K562 (cell line): ENCODE measurements around the gene SH3GL3. TPM values are rescaled to one million over a fixed set of nuclear protein-coding genes. Genes with fewer than 3 reads are reported as not detected.
A peak's percentile ranks its signal among the peaks of the same experiment; 100 is the strongest.

Experiments
- TCFL5 ChIP-seq: fragments of 250-450 bp; sonication (Bioruptor Pico); conservative IDR thresholded peaks from 2 replicates; pipeline ENCODE4 v1.6.1; 2021; ENCODE audit warnings: mild to moderate bottlenecking, moderate library complexity, matching md5 sums
- TFE3 ChIP-seq: fragments of 450-650 bp; formaldehyde crosslinking; IDR thresholded peaks from 2 replicates; pipeline ENCODE4 v1.4.0; 2020; ENCODE audit warnings: mild to moderate bottlenecking, mixed read lengths
- TSC22D4 ChIP-seq: fragments of 450-650 bp; IDR thresholded peaks from 2 replicates; pipeline ENCODE4 v1.6.1; 2016; ENCODE audit warnings: missing genetic modification characterization, missing biosample characterization, control low read depth
- ZNF3 ChIP-seq: fragments of 250-450 bp; sonication (Bioruptor Pico); IDR thresholded peaks from 2 replicates; pipeline ENCODE4 v1.5.0; 2021; ENCODE audit warnings: mild to moderate bottlenecking, moderate library complexity
- ZNF507 ChIP-seq: conservative IDR thresholded peaks from 2 replicates; pipeline ENCODE4 v1.6.1; 2017; ENCODE audit warnings: missing genetic modification characterization, missing compliant biosample characterization
- ZNF518B ChIP-seq: fragments of 250-450 bp; sonication (Bioruptor Pico); IDR thresholded peaks from 2 replicates; pipeline ENCODE4 v1.5.0; 2021; ENCODE audit warnings: mild to moderate bottlenecking, moderate library complexity
- ZNF696 ChIP-seq: fragments of 250-450 bp; sonication (Bioruptor Pico); conservative IDR thresholded peaks from 2 replicates; pipeline ENCODE4 v1.4.0; 2020; ENCODE audit warnings: mild to moderate bottlenecking, moderate library complexity
- ZNF740 ChIP-seq, 3 experiments: fragments of 200-800 bp in 1 of 3; sonication (Bioruptor generic) in 1 of 3; sonication (generic) in 1 of 3; formaldehyde crosslinking in 1 of 3; IDR thresholded peaks; 2 replicates each; pipeline versions ENCODE4 v1.6.1 to v1.8.0; 2016 to 2022; ENCODE audit warnings: mild to moderate bottlenecking in 2 of 3, missing compliant biosample characterization in 2 of 3, missing genetic modification characterization in 2 of 3, missing genetic modification reagents in 1 of 3
- polyA plus RNA-seq, 8 experiments: library from polyadenylated mRNA; depleted of rRNA in 4 of 8; stranded (reverse) in 5 of 8; unstranded in 3 of 8; fragments of >200 nt; fragmentation: Nextera tagmentation in 2 of 8; fragmentation: Illumina TruSeq in 1 of 8; extraction: Ambion mirVana in 2 of 8; extraction: Trizol in 1 of 8; gene quantifications; 2 replicates each; pipeline versions ENCODE4 v1.2.1 to v1.2.3, GENCODE V29; 2011 to 2014; ENCODE audit warnings: inconsistent platforms in 1 of 8, missing spikeins in 1 of 8
- total RNA-seq, 7 experiments: library from RNA; depleted of rRNA in 6 of 7; stranded (reverse); fragments of >200 nt in 6 of 7; fragmentation: Illumina TruSeq in 2 of 7; extraction: Trizol in 2 of 7; gene quantifications; 2 replicates each; pipeline versions ENCODE4 v1.2.1 to v1.2.3, GENCODE V29; 2011 to 2021; ENCODE audit warnings: low replicate concordance in 1 of 7

Gene SH3GL3
- total and polyA plus RNA-seq, 9 of the 15 experiments (the other 6 are each of a cell fraction or from before 2014, with no cell fraction given), result 3.9 to 16.0 (median 9.7) TPM

- TF ChIP-seq TFE3 (CRISPR knock-in tag), result peak; percentile 72
- TF ChIP-seq TSC22D4 (tag), result no peak
- TF ChIP-seq ZNF518B (CRISPR knock-in tag), result no peak
- TF ChIP-seq ZNF740 (CRISPR knock-in tag; IDR thresholded peaks at IDR 0.05), result no peak
- no peak for TF ChIP-seq ZNF740 (tag; IDR thresholded peaks at IDR 0.05)
- TF ChIP-seq ZNF3 (CRISPR knock-in tag), result no peak
- TF ChIP-seq ZNF507 (tag), result no peak
- no peak for TF ChIP-seq ZNF696 (CRISPR knock-in tag)
- no peak for TF ChIP-seq TCFL5 (CRISPR knock-in tag)
- TF ChIP-seq, all 486 proteins: peak for 8
These were observed 10.0 kb downstream of the SH3GL3 start (continued) for GRCh38 chr15:83457149-83457548.
